ENCODE data around the gene HSD17B8.

Gene HSD17B8

DNA sequence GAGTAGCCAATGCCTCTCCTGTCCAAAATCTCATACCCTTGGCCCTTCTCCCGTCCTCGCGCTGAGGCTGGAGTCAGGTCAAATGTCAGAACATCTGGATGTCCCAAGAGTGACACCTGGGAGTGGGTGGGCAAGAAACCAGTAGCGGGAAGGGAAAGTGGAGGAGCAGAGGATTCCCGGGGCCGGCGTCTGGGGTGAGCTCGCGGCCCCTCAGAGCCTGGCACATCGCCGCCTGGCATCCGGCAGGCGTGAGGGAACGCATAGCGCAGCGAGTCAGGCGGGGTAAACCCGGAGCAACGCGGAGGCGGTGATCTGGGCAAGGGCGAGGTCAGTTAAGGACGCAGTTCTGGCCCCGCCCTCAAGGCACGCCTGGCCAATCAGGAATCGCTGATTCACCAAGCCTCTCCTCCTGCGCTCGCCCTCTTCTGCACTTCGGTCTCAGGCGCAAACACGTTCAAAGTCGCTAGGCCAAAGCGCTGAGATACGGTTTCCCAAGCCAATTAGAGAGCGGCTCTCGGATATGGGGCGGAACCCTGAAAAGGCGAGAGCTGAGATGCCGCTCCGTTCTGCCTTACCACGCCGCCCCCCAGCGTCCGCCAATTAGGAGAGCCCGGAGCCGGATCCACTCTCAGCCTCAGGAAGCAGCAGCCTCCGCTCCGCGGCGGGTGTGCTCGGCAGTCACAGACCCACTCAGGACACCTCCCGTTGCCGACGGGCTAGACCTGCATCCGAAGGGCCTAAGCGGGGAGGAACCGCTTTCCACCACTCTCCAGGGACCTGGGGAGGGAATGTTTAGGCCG is 44.7 kb downstream of the HSD17B8 start:
- peak; percentile 96 for DNase-seq

GRCh38 chr6:33249732-33250630 is 45.5 kb downstream of the HSD17B8 start:
- DNase-seq: no peak

- DNase-seq: no peak
These were observed 46.3 kb downstream of the HSD17B8 start for GRCh38 chr6:33250731-33251130.

DNA sequence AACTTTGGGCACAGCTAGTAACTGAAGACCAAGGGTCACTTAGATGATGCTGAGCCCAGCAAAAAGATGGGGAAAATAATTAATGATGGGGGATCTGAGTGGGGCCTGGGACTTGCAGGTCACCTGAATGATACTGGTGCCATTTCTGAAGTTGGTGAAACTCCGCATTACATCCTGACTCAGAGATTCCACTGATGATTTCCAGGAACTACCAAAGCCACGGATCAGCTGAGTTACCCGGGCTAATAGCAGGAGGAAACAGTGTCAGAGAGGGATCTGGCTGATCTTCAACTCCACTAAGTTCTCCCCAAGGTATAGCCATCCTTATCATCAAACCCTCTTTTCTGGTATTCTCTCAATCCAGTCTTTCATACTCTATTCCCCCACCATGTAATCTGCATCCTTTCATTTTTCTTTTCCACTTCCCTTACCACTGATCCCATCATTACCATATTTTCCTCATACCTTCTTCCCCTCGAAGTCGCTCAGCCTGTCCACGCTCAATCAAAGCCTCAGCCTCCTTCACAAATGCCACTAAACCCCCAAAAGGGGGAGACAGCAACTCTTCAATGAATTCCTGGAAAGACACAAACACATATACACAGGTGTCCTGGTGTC is 47.0 kb downstream of the HSD17B8 start:
- DNase-seq: no peak

DNA sequence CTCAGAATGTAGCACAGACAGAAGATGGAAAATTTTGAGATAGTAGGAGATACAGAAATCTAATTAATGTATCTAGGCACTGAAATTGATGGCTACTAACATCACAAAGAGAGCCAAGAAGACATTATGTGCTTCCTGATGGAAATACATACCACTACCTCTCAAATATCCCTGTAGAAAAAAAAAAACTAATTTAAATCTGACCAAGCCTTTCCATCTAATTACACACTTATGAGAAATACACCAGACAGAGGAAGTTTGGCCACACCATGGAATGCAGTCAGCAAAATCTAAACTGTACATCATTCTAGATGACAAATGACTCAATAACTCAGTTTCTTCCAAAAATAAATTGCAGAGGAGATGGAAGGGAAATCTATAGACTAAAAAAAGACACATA is 48.3 kb downstream of the HSD17B8 start:
- no peak for DNase-seq

DNA sequence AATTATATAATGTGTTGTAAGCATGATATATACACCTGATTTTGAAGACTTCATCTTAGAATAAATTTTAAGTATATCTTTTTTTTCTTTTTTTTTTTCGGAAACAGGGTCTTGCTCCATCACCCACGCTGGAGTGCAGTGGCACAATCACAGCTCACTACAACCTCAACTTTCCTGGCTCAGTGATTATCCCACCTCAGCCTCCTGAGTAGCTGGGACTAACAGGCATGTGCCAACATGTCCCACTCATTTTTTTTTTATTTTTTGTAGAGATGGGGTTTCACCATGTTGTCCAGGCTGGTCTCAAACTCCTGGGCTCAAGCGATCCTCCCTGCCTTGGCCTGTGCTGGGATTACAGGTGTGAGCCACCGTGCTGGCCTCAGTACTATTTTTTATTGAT is 50.1 kb downstream of the HSD17B8 start:
- no peak for DNase-seq
